Tibial nerve (tissue), 4 donors: ENCODE results near the gene LRRC26.

Experiments used
- CTCF ChIP-seq, 5 experiments: fragments of 200-600 bp in 3 of 5; fragments of 450-650 bp in 2 of 5; sonication (generic) in 3 of 5; IDR thresholded peaks; one replicate each; pipeline ENCODE4 v1.5.1; 2016 to 2019; ENCODE audit warnings: antibody characterized with exemption in 5 of 5, mild to moderate bottlenecking in 3 of 5, moderate library complexity in 2 of 5
- EP300 ChIP-seq, 2 donors: sonication (generic); formaldehyde crosslinking; IDR thresholded peaks; one replicate each; pipeline ENCODE4 v1.6.1; 2017; ENCODE audit warnings: antibody characterized with exemption in 2 of 2, mild to moderate bottlenecking in 1 of 2
- POLR2A ChIP-seq, 2 donors: fragments of 450-650 bp; IDR thresholded peaks; one replicate each; pipeline ENCODE4 v1.6.1; 2017; ENCODE audit warnings: antibody characterized with exemption in 2 of 2, mild to moderate bottlenecking in 2 of 2, moderate library complexity in 2 of 2

- TF ChIP-seq CTCF (IDR thresholded peaks at IDR 0.05), result no peak
- TF ChIP-seq POLR2A (IDR thresholded peaks at IDR 0.05), result no peak
- TF ChIP-seq EP300 (IDR thresholded peaks at IDR 0.05), result no peak
Observed at GRCh38 chr9:137198051-137198901, 28.4 kb upstream of the LRRC26 start.
